Prostate gland (tissue), 2 donors: ENCODE data around the gene TCF4.

Source experiments
- CTCF ChIP-seq, 4 experiments: fragments of 200-600 bp in 2 of 4; fragments of 450-650 bp in 2 of 4; sonication (generic) in 2 of 4; IDR thresholded peaks; 1 replicate in 3 of 4; 2 replicates in 1 of 4; pipeline ENCODE4 v1.5.1; 2016 to 2019; ENCODE audit warnings: antibody characterized with exemption in 4 of 4, mild to moderate bottlenecking in 2 of 4, moderate library complexity in 2 of 4
- POLR2A ChIP-seq: fragments of 450-650 bp; IDR thresholded peaks from one replicate; pipeline ENCODE4 v1.6.1; 2016; ENCODE audit warnings: antibody characterized with exemption, mild to moderate bottlenecking
- POLR2AphosphoS5 ChIP-seq: sonication (generic); formaldehyde crosslinking; IDR thresholded peaks from one replicate; pipeline ENCODE4 v1.6.1; 2017; ENCODE audit warnings: antibody characterized with exemption

DNA sequence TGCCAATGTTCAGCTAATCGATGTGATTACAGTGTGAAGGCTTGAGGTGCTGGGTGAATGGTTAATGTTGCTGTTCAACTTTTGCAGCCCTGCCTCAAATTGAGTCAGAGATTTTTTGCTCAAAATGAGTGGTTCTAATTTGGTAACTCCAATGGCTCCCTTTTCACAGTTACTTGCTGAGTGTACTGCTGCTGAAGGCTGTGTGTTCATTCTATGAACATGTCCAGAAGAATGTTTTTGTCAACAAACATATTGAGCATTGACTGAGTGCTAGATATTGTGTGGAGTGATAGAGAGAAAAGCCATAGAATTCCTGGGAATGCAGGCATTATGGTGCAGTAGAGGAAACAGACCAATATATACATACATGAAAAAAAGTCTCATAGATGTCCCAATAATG lies 39.0 kb upstream of the TCF4 start:
- no peak for TF ChIP-seq POLR2A
- no peak for TF ChIP-seq CTCF (IDR thresholded peaks at IDR 0.05)
- TF ChIP-seq POLR2AphosphoS5 = no peak
